ENCODE measurements around the gene SULT4A1.

SULT4A1 gene

DNA sequence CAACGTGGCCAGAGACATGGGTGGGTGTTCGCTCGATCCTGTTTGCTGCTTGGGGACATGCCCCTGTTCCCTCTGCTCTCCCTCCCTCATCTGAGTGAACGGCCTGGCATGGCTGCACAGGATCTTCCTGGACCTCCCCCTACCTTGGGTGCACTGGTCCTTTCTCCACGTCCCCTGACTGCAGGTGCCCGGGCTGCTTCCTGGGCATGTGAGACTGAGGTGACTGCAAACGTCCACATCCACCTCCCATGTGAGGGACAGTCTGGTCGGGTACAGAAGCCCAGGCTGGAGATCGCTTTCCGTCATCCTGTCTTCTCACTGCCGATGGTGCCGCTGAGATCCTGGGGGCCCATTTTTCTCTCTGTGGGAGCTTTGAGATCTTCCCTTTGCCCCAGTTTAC is 11.8 kb downstream of the SULT4A1 start:
- peak; percentile 65 for DNase-seq (ENCODE audit: low spot score)
- Histone ChIP-seq H3K4me3 (no peak overlapping the region), H3K27ac (no peak overlapping the region)
- TF ChIP-seq CTCF (IDR thresholded peaks at IDR 0.05): no peak

GRCh38 chr22:43849731-43850130 is 12.6 kb downstream of the SULT4A1 start:
- no peak for TF ChIP-seq CTCF (IDR thresholded peaks at IDR 0.05)
- H3K27ac ChIP-seq: no peak overlapping the region
- DNase-seq (ENCODE audit: low spot score): peak; percentile 66
- H3K4me3 ChIP-seq: no peak overlapping the region

GRCh38 chr22:43848366-43849171 is 13.7 kb downstream of the SULT4A1 start:
- no peak overlapping the region for H3K27ac ChIP-seq
- peak; percentile 57 for DNase-seq (ENCODE audit: low spot score)
- no peak for TF ChIP-seq CTCF (IDR thresholded peaks at IDR 0.05)
- H3K4me3 ChIP-seq: no peak overlapping the region

- DNase-seq (ENCODE audit: low spot score): peak; percentile 45
- Histone ChIP-seq H3K27ac (no peak overlapping the region), H3K4me3 (no peak overlapping the region)
- no peak for TF ChIP-seq CTCF (IDR thresholded peaks at IDR 0.05)
These were observed 14.7 kb downstream of the SULT4A1 start for GRCh38 chr22:43847376-43848289.

DNA sequence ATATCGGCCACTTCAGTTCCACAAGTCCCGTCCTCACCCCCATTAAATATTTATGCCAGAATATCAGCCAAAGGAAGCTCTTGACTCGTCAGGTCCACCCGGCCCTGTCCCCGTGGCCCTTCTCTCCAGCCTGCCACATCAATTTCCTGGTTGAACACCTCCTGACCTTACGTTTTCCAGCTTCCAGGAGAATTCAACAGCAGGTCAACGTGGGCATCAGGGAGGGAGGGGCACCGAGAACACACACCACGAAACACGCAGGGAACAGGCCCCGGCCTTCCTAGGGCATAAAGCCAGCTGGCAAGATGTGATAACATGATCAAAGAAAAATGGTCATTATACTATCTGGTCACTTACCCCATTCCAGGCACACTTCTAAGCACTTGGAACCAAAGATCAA is 15.3 kb downstream of the SULT4A1 start:
- Histone ChIP-seq H3K27ac (no peak overlapping the region), H3K4me3 (no peak overlapping the region)
- no peak for TF ChIP-seq CTCF (IDR thresholded peaks at IDR 0.05)
- no peak for DNase-seq (ENCODE audit: low spot score)

DNA sequence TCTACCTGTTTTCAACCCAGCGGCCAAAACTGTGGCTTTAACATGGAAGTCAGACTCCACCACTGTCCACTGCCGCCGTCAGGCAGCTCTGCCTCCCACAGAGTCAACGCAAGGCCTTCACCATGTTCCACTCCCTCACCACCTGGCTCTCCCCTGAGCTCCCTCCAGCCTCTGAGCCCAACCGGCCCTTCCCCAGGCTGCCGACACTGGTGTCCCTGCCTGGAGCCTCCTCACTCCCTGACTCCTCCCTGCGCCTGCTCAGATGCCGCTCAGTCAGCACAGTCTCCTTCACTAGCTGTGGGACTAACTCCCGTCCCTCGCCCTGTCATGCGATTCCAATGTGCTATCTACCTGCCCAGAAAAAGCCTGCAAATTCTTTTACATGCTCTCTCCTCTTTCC is 16.3 kb downstream of the SULT4A1 start:
- no peak for DNase-seq (ENCODE audit: low spot score)
- no peak overlapping the region for H3K4me3 ChIP-seq
- no peak overlapping the region for H3K27ac ChIP-seq
- no peak for TF ChIP-seq CTCF (IDR thresholded peaks at IDR 0.05)
